HG03064 (cell line): ENCODE measurements around the gene INAFM2.

Experiments
- ATAC-seq: cut with Tn5 transposase; IDR thresholded peaks from one replicate; pipeline ENCODE4 v1.9.1; 2021; ENCODE audit warnings: low read depth; ENCODE audit not compliant: unreplicated experiment

INAFM2 gene

DNA sequence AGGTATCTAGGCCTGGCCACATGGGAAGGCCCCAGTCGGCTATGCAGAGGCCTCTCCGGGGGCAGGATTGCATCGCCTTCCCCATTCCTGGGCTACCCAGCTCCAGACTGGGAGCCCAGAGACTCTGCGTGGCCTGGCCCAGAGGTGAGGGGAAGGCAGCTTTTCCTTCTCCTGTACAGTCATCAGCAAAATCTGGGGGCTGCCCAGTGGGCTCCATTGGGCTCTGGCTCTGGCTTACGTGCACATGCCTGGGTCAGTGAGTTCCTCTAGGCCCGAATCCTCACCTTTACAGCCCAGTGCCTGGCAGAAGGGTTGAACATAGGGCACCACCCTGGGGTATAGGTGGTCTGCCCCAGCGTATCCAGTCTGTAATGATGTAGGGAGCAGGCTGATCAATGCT is 36.7 kb upstream of the INAFM2 start:
- ATAC-seq: no peak

- ATAC-seq: no peak
Measured at GRCh38 chr15:40287505-40287904, 36.0 kb upstream of the INAFM2 start.

GRCh38 chr15:40287968-40288367 is 35.5 kb upstream of the INAFM2 start:
- no peak for ATAC-seq

DNA sequence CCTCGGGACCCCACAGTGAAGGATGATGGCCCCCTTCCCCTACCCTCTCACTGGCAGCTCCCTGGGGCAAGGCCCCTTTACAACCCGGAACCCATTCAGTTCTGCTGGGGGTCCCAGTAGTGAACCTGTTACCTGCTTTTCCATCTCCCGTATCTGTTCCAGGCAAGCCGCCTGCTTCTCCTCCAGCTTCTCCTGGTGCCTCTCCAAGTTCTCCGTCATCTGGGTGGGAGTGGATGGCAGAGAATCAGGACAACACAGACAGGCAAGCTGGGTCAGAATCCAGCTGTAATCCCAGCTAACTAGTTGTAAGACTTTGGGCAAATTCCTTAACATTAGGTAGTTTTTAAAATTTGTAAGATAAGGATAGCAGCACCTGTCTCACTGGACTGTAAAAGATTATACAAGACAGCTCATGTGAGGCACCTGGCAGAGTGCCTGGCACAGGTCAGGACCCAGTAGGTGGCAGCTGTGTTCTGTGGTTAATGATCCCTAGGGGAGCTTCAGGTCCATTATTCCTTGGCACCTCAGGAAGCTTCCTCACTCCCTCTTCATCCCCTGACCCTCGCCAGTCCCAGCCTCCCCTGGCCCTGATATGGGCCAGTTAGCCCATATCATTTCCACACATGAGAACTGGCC is 34.2 kb upstream of the INAFM2 start:
- no peak for ATAC-seq

DNA sequence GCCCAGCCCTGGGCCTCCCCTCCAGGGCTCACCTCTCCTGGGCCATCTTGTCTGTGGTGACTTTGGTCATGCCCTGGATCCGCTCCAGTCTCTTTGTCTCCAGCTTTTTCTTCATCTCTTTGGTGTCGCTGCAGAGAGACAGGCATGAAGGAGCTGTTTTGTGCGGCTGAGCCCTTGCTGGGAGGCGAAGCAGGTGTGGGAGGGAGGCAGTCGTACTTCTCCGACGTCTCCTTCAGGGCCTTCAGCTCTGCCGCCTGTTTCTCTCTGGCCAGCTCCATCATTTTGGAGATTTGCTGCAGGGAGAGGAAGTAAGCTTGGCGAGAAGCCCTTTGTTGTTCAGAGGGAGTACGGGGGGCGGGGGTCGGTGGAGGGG is 33.0 kb upstream of the INAFM2 start:
- ATAC-seq: no peak

DNA sequence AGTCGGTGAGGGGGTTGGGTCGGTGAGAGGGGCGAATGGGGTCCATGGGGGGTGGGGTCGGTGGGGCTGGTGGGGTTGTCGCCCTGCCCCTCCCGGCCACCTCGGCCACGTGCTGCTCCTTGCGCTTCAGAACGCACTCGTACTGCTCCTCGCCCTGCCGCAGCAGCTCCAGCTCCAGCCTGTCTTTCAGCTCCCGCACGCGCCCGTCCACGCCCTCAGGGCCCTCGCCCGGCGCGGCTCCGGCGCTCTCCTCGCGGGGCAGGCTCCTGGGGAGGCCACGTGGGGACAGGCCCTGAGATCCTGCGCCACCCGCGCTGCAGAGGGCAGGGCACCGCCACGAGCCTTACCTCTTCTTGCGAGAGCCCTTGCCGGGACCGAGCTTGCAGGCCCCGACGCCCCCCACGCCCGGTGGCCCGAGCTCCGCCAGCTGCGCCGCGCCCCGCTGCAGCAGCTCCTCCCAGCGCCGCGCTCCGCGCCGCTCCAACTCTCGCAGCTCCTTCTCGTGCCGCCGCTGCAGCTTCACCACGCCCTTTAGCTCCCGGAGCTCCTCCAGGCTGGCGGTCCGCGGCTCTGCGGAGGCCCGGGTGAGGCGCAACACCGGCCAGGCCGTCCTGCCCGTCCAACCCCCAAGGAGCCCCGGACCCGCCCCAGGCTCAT is 32.4 kb upstream of the INAFM2 start:
- no peak for ATAC-seq

GRCh38 chr15:40292246-40292645 is 31.2 kb upstream of the INAFM2 start:
- ATAC-seq: no peak

- ATAC-seq: no peak
Measured at GRCh38 chr15:40293006-40293405, 30.5 kb upstream of the INAFM2 start.

DNA sequence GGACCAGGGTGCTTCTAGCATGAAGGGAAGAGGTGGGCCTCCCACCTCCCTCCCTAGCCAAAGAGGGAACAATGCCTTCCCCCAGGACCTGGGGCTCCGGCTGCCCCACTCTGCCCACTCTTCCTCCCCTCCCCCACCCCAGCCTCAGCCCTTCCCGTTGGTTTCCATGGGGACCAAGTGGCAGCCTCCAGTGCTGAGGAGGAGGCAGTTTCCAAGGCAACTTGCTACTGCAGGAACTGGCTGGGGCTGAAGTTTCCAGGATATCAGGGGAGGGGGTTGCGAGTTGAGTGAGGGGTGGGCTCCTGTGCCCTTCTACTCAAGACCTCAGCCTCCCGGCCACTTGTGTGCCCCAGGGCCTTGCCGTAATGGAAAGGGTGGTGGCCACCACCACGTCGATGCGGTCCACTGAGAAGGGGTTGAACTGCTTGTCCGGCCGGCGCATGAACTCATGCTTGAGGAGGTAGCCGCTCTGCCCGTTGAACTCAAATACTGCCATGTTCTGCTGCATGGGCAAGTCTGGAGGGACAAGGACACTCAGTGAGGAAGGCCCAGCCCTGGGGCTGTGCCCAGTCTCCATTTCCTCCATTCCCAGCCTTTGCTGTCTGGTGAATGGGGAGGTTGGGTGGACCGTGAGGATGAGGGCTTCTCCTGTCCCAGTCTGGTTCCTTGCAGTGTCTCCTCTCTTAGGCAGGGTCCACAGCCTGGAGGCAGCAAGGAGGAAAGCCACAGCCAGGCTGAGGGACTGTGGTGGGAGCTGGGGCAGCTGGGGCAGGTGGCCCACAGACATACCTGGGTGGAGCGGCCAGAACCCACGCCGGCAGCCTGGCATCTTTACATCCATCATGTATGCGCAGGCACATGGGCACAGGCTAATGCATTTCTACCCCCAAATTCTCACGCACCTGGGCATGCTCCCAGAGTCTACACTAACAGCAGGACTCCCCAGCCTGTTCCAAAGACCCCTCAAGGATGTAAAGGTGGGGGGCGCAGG is 29.3 kb upstream of the INAFM2 start:
- no peak for ATAC-seq

- ATAC-seq: no peak
Measured at GRCh38 chr15:40295297-40295696, 28.2 kb upstream of the INAFM2 start.

- no peak for ATAC-seq
Measured at GRCh38 chr15:40295877-40296560, 27.5 kb upstream of the INAFM2 start.

DNA sequence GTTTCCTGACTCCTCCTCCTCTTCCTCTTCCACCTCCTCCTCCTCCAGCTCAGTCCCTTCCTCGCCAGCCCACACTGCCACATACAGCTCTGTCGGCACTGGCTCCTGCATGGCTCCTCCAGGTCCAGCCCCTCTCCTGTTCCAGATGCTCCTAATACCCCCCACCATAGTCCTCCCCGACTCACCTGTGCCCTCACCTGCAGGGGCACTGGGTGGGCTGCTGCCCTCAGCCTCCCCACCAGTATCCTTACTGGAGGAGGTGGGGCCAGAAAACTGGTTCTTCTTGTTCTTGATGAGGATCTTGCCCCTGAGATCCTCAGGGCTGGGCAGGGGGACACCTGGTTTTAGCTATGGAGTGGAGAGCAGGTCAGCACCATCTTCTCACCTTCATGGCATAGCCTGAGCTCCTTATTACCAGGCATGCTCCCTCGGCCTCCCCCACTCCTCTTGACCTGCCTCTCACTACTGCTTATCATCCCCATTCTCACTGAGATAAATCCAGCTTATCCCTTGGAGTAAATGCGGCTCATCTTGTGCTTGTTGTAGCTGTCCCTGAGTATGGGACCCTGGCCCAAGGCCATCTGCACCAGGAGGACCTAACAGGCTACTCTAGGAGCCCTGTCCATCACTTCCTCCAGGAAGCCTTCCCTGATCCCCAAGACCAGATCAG is 26.8 kb upstream of the INAFM2 start:
- ATAC-seq: no peak

DNA sequence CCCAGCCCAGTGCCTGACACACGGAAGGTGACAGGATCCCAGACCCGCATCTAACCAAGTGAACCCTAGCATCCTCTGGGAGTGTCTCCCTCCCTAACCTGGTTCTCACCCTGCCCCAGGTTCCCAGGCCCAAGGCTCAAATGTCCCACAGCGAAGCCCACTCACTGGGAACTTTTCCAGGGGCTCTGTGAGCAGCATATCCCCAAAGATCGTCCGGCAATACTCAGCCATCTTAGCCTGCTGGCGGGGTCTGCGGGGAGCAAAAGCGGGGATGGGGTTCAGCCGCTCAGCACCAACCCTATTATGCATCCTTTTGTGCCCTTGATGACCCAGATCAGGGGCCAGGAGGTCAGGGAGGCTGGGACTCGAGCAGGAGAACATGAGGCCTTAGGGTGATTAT is 26.1 kb upstream of the INAFM2 start:
- ATAC-seq: no peak

DNA sequence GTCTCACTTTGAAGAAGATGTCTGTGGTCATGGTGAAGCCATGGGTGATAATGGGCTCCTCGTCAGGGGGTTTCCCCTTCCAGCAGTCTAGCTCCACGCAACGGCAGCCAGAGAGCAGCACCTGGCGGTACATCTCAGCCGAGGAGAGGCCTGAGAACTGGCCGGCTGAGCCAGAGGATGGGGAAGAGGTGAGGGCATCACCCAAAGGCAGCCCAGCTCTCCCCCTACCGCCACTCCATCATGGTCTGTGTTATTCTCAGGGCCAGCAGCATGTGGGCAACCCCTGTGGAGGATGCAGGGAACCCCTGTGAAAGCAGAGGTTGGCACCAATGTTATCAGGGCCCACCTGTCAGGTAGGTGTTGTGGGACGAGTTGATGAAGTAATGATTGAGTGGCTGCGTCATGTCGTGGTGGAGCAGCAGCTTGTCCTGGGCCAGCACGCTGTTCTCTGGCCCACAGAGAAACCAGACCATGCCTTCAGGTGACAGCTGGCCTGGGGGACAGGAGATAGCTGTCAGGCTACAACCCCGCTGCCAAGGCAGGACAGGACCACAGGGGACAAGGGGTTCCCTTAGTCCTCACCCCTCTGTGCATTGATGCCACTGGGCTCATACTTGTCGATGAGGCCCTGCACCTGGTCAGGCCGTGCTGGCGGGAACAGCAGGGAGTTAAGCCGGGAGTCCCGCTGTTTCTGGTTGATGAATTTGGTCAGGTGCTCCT is 25.1 kb upstream of the INAFM2 start:
- no peak for ATAC-seq

DNA sequence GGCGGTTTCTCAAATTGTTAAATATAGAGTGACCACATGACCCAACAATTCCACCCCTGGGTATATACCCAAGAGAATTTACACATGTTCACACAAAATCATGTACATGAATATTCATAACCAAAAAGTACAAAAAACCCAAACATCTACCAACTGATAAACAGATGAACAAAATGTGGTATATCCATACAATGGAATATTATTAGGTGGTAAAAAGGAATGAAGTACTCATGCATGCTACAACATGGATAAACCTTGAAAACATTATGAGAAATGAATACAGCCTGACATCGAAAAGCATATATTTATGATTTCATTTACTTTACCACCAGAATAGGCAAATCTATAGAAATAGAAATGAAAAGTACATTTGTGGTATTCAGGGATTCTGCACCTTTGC is 23.1 kb upstream of the INAFM2 start:
- no peak for ATAC-seq

- ATAC-seq: no peak
Measured at GRCh38 chr15:40300771-40301170, 22.7 kb upstream of the INAFM2 start.

- no peak for ATAC-seq
Measured at GRCh38 chr15:40301467-40302179, 21.9 kb upstream of the INAFM2 start.

DNA sequence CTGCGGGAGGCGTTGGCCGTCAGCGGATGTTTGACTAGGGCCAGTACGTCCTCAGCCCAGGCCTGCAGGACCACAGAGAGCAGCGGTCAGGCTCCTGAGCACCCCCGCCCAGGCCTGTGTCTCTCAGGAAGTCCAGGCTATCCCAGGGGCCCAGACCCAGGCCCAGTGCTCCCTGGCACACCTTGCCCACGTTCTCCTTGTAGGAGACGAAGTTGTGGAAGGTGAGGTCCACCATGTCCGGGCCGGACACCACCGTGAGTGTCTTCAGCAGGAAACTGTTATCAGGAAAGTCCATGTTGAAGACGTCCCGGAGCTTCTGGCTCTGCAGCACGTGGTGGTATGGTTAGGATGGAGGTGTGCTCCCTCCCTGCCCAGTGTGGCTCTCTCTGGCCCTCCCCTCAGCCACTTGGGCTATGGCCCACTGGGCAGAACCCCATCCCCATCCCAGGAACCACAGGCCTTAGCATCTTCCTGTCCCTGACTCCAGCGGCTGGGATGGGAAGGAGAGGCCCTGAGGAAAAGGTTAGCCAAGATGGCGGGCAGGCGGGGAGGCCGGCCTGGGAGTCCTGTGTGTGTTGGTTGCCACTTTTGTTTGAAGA is 21.1 kb upstream of the INAFM2 start:
- no peak for ATAC-seq

DNA sequence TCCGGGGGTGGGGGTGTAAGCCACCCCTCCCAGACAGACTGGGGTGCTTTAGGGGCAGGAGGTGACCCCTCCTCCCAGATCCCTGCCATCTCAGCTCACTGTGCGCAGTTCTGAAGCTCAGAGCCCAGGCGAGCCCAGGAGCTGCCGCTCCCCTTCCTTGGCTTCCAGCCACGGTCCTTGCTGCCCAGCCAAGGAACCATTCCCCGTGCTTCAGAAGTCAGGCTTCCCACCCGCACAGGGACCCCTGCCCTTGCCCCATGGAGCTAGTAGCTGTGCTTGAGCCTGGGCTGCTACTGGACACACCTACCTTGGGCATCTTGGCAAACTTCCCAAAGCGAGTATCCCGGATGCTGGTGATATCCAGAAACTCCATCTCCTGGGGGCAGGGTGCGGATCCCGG is 20.5 kb upstream of the INAFM2 start:
- ATAC-seq: no peak
